HG03520 (cell line): ENCODE measurements around the gene SLC36A1.
"Not testable (repeated sequence)": the region's sequence is repeated elsewhere in the genome, so short reads cannot be mapped to it uniquely, and the experiment has no call there.

Experiments
- ATAC-seq: cut with Tn5 transposase; IDR thresholded peaks from one replicate; pipeline ENCODE4 v1.9.1; 2021; ENCODE audit warnings: mild to moderate bottlenecking, moderate library complexity; ENCODE audit not compliant: unreplicated experiment

SLC36A1 gene

DNA sequence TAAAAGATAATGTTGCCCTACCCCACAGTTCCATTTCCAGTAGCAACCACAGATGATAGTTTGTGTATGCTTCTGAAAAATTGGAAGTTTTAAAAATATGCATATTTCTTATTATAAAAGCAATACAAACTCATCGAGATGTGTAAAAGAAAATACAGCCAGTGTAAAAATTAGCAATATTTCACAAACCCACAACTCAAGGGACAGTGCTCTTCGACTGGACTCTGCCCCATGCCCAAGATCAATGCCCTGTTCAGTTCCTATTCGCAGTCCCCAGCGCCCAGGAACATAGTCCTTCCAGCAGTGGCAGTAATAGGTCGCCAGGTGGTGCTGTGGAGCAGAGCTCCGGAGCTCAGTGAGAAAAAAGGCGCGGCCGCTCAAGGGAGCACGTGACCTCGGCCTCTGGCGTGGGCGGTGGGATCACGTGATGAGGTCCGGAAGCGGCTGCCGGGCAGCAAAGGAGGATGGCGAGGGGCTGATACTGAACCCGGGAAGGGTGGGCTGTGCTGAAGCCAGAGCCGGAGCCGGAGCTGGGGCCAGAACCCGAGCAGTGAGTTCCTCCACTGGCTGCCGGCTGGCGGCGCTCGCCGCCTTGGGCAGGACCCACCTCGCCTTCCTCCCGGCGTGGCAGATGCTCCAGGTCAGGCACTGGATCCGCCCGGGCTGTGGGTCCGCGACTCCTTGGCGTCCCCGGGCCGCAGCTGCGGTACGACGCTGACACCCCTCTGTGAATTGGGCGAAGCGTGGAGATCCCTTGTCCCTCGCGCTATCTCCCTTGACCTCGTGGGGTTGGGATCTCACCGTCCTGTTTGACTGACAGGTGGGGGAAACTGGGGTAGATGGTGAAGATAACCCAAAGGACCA lies at the start of gene SLC36A1:
TSS of gene SLC36A1 (plus strand) at position 430 of the 864 bp plus-strand sequence. CDS start 11,190 bp downstream, outside the sequence.
- peak; percentile 69 for ATAC-seq

DNA sequence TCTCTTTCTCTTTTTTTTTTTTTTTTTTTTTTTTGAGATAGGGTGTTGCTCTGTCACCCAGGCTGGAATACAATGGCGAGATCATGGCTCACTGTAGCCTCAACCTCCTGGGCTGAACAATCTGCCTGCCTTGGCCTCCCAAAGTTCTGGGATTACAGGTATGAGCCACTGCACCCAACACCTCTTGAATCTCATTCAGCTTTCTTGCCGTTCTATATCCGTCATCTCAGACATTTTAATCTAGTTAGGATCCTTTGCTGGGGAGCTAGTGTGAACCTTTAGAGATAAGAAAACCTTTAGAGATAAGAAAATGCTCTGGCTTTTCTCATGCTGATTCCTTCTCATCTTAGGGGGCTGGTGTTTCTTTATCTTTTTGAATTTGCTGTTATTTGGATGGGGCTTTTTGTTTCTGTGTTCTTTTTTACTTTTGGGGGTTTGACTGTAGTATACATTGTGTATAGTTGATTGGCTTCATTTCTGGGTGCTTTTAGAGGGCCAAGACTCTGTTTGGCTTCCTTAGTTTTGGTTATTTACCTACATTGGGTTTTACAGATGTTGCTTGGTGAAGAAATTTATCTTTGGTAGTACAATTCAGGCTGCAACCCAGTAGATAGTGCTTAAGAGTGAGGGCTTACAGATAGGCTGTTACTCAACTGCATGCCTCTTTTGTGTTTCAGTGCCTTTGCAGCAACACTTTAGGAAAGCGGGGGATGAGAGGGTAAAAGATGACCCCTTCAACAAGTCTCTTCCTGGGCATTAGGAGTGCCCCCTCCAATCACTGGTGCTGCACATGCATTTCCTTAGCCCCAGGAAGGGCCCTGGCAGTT lies 41.9 kb upstream of the SLC36A1 start:
- no peak for ATAC-seq

DNA sequence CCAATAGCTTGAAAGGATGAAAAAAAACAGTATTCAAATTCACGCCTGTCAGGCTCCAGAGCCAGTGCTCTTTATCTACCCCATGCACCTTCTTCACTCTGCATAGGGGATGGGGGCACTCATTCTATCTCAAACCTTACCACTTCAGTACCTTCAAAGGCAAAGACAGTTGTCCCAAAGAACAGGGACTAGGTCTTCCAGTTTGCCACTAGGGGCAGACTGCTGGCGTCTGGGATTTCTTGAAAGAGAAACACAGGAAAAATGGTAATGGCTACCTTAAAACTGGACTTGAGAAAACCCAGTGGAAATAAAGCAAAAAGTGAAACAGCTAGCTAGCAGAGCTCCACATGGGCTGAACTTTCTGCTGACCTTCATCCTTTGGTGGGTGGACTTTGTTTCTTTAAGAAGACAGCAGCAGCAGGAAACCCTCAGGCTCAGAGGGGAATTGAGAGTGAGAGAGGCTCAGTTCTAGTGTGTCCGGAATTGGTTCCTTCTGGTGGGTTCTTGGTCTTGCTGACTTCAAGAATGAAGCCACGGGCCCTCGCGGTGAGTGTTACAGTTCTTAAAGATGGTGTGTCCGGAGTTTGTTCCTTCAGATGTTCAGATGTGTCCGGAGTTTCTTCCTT lies 41.0 kb upstream of the SLC36A1 start:
- ATAC-seq = no peak

DNA sequence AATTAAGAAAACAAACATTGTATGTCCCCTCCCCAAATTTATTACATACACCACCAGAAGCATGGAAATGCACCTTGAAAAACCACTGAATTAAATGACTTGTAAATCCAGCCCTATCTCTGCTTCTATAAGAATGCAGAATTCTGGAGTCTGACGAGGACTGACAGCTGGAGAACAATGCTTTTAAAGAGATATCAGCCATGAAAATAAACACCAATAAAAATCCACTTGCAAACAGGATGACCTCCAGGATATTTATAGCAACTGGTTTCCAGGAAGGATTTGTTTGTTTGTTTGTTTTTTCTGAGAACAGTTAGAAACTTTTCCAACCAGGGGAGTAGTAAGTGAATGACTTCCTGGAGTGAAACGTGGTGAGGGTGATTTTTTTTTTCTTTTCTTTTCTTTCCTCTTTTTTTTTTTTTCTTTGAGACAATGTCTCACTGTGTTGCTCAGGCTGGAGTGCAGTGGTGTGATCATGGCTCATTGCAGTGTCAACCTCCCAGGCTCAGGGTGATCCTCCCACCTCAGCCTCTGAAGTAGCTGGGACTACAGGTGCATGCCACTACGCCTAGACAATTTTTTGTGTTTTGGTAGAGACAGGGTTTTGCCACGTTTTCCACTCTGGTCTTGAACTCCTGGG lies 38.7 kb upstream of the SLC36A1 start:
- no peak for ATAC-seq

DNA sequence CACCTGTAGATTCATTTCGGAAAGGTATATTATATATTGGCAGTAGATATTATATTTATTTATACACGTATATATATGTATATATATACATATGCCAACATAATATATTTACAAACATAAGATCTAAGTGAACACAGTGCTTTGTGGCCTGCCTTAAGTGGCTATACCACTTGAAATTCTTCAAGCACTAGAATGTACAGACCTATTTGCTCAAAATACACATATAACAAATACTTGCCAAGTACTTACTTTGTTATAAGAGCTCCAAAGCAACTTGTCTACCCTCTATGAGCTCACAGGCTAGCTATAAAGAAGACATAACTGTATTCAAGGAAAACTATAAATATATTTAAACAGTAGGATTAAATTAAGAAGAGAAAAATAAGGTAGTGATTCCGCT lies 33.6 kb upstream of the SLC36A1 start:
- no peak for ATAC-seq

DNA sequence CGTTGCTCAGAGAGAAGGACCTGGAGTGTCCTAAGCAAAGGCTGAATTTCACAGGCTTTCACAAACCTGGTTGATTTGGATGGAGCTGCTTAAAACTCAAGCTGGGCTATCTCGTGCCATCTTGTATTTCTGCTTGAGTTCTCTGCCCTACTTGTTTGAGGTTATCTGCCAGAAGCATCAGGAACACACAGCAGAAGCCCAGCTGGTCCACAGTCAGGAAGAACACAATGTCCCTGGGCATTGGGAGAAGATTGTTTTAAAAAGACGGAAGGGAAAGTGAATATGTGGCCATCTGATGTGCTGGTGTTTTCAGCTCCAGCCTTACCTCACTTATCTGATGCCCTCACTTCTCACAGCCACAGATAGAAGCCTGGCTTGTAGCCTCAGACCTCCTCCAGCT lies 32.9 kb upstream of the SLC36A1 start:
- no peak for ATAC-seq

DNA sequence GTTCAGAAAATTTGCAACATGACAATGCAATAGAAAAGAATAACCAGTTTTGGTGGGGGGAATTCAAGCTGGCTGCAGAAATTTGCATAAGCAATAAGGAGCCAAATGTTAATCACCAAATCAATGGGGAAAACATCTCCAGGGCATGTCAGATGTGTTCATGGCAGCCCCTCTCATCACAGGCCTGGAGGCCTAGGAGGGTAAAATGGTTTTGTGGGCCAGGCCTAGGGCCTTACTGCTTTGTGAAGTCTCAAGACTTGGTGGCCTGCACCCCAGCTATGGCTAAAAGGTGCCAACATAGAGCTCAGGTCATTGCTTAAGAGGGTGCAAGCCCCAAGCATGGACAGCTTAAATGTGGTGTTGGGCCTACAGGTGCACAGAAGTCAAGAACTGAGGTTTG lies 29.7 kb upstream of the SLC36A1 start:
- ATAC-seq = no peak

DNA sequence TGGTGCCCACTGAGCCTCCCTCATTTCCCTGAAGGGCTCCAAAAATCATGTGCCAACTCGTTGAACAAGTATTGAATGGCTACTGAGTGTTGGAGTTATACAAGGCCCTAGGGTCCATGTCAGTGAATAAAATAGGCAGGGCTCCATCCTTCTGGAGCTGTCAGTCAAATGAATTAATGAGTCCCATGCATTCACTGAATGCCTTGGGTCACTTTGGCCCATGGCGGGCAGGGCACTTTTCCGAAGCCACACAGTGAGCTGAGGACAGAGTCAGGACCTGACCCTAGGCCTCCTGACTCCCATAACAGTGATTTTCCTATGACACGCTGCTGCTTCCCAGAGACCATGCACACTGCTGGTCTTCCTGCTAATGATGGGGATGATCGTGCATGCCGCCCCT lies 27.3 kb upstream of the SLC36A1 start:
- ATAC-seq = no peak

DNA sequence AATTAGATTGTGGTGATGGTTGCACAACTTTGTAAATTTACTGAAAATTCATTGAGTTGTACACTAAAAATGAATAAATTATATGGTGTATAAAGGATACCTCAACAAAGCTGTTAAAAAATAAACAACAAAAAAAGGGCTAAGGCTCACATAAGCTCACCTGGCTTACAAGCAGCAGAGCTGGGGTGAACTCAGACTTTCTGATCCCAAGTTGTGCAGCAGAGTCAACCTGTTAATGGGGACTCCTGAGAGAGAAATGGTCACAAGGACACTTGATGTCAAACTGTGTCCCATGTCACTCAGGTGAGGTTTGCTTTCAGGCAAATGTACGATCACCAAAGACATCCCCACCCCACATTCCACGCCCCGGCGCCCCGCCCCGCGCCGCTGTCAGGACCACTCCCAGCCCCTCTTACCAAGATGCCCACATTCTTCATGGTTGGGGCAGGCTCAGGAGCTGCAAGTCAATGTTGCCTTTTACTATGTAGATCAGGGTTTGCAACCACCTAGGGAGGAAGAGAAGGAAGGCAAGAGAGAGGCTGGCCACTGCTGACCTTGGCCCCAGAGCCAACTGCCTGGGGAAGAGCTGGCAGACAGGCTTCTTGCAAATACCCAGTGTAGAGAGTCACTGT lies 22.4 kb upstream of the SLC36A1 start:
- ATAC-seq = no peak

DNA sequence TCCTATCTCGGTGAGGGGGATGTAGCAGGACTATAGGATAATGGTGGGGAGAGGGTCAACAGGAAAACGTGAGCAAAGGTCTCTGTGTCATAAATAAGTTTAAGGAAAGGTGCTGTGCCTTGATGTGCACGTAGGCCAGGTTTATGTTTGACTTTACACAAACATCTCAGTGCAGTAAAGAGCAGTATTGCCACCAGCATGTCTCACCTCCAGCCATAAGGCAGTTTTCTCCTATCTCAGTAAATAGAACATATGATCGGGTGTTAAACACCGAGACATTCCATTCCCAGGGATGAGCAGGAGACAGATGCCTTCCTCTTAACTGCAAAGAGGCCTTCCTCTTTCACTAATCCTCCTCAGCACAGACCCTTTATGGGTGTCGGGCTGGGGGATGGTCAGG lies 21.1 kb upstream of the SLC36A1 start:
- ATAC-seq = not testable (repeated sequence)

DNA sequence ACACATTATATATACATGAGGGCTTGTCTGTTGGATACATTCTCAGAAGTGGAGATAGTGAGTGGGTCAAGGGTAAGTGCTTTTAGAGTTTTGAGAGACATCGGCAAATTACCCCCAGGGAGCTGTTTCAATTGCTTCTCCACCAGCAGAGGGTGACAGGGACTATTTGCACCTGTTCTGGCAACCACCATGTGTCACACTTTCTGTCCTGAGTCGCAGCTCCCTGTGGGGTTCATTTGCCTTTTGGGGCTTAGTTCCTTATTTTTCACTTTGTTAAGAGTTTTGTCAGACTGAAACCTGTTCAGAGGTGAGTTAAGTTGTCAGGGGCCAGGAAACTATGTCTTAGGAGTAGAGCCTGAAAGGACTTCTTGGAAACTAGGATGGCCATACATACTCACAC lies 20.1 kb upstream of the SLC36A1 start:
- ATAC-seq = peak; percentile 100

DNA sequence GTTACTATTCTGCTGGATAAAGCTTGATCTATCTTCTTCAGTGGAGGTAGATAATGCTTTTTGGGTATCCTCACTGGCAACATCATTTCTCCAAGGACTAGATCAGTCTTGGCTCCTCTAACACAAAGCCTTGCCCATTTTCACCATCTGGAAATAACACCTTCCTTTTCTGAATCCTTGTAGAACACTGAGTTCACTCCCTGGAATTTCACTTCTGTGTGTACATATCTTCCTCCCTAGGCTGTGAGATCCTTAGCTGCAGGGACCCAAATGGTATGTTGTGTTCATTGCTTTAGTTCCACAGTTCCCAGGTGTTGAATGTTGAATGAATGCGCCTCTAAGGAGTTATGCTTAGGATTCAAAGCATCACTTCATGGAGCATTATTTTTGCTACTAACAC lies 16.7 kb upstream of the SLC36A1 start:
- ATAC-seq = no peak

DNA sequence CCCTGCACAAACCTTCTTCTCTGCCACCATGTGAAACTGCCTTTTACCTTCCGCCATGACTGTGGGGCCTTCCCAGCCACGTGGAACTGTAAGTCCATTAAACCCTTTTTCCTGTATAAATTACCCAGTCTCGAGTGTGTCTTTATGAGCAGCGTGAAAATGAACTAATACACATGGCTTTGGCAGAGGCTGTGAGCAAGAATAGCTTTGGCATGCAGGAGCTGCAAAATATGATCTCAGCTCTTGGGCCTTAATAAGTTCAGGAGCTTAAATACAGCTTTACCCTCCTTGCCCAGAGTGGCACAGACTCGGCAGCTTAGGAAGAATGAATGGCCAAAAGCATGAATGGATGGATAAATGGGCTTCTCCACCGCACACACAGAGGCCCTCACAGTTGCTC lies 15.7 kb upstream of the SLC36A1 start:
- ATAC-seq = no peak

DNA sequence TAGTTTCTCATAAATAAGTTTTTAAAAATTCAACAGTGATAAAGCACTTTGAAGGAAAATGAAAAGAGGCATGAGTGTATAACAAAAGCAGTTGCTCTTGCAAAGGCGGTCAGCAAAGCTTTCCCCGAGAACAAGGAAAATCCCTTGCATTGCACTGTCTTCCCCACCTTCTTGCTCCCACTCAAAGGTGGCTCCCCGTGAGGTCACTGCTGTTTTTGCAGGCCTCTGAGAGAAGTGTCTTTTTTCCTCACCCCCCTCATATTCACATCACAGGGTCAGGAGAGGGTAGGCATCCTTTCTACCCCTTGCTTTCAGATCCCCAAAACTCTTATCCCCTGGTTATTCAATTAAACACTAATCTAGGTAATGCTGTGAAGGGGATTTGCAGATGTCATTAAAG lies 15.2 kb upstream of the SLC36A1 start:
- no peak for ATAC-seq

DNA sequence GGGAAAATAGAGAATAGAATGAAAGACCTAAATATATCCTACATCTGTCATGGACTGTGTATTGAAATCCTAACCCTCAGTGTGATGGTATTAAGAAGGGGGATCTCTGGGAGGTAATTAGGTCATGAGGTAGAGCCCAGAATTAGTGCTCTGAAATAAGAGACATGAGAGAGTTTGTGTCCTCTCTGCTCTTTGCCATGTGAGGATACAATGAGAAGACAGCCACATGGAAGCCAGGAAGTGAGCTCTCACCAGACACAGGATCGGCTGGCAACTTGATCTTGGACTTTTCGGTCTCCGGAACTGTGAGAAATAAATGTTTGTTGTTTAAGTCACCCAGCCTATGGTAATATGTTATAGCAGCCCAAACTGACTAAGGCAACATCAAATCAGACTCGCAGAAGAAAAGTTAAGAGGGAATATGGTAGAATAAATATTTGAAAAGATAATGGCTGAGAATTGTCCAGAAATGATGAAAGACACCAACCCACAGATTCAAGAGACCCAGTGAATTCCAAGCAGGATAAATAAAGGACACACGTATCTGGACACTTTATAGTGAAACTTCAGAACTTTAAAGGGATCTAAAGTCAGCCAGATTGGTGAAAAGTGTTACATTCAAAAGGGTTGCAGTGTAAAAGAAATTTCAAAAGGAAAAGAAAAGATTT lies 12.7 kb upstream of the SLC36A1 start:
- ATAC-seq = no peak

DNA sequence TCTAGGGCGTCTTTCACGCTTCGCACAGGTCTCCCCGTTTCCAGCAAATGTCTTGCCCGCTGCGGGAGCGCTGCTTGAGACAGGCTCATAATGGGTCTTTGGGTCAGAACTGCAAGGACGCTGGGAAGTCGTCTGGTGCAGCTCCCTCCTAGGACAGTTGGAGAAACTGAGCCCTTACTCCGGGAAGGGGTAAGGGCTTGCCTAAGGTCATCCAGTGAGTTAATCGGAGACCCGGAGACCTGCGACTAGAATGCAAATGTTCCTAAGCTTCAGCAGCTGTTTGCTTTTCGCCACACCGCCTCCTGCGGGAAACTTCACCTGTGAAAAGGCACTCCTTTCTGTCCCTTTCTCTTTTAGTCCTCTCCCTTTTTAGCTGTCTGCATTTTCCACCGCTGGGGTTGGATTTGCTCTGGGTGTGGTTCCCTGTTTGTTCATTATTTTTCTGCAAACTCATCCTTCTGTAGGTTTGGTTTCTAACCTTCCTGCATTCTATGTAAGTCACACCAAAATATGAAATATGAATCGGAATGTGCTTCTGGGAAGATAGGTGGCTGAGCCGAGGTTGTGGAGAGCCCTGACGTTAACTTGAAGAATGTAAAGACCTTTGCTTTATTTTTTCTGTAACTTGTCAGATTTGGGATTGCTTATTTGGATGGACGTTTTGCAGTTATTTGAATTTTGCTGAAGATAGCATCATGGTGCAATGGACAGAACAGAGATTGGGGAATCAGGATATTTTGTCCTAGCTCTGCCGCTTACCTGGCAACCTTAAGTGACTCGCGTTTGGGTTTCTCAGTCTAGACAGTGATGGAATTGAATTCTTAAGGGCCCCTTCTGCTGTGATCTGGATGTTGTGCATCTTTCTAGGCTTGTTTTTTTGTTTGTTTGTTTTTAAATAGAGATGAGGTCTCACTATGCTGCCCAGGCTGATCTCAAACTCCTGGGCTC lies 909 bp downstream of the SLC36A1 start:
- ATAC-seq = peak; percentile 3

DNA sequence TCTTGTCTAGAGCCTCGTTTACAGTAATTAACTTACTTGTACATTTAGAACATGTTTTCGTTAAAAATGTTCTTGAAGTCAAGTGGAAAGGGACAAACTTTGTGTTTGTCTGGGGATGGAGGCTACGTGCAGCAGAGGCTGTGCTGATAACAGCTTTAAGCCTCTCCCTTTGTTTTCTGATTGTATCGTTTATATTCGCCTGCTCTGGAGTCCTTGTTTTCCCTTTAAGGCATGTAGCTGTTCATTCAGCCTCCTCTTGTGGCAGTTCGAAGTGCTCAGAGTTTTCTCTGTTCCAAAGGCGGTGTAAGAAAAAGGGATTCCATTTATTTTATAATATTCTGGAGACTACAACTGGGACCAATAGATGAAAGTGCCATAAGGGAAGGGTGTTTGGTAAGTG lies 1.9 kb downstream of the SLC36A1 start:
- ATAC-seq = no peak

DNA sequence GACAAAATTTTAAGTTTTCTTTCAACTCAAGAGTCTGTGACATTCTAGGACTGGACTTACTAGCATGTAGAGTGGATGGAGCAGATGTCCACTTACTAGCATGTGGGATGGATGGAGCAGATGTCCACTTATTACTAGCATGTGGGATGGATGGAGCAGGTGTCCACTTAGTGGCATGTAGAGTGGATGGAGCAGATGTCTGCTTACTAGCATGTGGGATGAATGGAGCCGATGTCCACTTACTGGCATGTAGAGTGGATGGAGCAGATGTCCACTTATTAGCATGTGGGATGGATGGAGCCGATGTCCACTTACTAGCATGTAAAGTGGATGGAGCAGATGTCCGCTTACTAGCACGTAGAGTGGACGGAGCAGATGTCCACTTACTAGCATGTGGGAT lies 2.4 kb downstream of the SLC36A1 start:
- no peak for ATAC-seq

DNA sequence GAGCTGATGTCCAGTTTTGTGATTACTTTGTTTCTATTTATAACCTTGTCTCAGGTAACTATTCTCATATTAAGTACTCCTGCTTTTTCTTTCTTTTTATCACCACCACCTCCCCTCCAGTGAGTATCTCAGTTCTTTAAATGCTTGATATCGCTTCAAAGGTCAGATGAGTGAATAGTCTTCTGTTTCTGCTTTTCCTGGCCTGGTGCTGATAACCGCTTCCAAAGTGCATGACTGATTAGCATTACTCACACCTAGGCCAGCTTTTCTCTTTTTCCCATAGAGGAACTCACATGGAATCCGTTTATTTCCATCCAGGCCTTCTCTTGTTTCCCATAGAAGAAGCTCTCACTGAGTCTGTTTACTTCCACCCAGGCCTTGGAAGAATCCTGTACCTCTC lies 3.2 kb downstream of the SLC36A1 start:
- no peak for ATAC-seq
